Measurements from ENCODE around the gene LIX1L.

The LIX1L gene

GRCh38 chr1:145985129-145985501, 27.3 kb upstream of the LIX1L start:
- no peak for DNase-seq

DNA sequence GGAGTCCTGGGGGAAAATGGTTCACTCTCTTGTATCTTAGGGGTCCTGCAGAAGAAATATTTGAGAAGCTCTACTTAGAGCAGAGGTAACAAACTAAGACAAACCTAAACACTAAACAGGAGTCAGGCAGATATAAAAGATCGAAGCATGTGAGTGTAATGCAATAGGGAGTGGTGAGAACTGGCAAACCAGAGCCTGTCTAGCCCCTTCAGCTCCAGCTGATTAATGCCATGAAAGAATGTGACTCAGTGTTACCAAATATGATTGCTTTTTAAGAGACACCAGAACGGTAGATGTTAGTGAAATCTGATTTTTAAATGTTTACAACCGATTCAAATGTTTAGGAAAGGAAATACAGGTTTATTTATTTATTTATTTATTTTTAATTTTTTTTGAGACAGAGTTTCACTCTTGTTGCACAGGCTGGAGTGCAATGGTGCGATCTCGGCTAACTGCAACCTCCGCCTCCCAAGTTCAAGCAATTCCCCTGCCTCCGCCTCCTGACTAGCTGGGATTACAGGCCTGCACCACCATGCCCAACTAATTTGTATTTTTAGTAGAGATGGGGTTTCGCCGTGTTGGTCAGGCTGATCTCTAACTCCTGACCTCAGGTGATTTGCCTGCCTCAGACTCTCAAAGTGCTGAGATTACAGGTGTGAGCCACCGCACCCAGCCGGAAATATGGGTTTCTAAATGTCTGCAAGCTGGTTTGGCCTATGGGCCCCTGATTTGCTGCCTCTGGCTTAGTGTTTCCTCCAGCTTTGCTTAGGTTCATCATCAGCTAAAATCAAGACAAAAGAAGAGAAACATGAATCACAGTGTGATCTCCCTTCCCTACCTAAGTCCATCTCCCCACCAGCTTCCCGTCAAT, 26.4 kb upstream of the LIX1L start:
- DNase-seq = no peak

DNA sequence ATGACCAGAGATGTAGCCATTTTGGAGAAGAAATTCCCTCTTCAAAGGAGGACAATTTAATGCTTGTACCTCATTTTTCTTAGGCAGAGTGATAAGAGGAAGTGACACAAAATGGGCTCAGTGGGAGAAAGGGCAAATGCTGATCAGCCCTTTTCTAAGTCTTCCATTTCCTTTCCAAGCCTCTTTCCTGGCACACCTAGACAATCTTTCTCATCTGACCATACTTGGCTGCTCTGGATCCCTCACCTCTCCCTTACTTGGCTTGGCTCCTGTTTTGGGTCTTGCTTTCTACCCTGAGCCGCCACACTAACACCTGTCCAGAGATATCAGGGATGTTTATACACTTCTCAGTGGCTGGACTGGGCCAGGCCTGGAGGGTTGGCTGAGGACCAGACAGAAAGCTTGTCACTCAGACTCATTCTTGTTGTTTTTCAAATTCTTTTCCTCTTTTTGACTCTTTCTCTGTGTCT, 25.4 kb upstream of the LIX1L start:
- no peak for DNase-seq

DNA sequence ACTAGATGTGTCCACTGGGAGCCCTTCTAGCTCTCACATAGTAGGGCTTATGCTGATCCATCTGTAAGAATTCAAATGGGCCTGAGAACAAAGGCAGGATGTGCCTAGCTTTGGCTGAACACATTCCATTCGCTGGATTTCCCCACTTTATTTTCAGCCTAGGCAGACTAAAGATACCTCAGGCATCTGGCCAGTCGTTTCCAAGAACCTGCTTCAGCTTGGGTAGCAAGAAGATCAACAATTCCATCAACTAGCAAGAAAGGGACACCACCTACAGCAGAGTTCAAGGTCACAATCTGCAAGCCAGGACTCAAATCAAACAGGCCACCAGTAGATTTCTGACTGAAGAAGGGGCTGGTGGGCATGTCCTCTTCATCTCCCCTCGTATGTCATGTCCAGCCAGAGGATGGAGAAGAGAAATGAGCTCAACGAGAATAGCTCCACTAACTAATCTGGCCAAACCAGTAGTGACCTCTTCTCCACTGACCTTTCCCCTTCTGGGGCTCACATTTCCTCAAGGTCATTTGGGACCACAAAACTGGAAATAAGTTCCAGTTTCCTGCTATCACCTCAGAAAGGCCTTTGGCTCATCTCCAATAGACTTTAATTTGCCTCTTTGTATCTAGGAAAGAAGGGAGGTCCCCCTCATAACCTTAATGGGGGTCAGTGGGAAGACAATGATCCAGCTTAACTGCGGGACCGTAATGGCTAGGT, 24.4 kb upstream of the LIX1L start:
- DNase-seq = no peak

GRCh38 chr1:145980457-145980994, 22.7 kb upstream of the LIX1L start:
- no peak for DNase-seq

DNA sequence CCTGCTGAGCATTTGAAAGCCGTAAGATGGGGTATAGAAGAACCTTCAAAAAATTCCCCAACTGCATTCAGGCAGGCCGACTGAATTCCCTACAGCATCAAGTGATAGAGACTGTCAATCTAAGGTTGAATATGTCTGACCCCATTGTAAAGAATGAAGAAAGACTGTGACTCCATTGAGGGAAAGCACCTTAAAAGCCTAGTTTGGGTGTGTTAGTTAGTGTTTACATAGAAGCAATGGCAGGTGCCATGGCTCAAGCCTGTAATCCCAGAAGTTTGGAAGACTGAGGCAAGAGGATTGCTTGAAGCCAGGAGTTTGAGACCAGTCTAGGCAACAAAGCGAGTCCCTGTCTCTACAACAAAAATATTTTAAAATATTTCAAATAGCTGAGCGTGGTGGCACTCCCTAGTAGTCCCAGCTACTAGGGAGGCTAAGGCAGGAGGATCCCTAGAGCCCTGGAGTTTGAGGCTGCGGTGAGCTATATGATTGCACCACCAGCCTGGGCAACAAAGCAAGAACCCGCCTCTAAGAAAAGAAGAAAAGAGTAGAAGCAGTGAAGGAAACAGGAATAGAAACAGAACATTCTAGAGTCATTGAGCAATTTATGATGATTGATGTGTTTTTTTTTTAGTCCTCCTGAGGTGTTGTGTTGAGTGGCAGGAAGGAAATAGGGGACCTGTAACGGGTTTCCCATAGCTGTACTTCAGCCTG, 22.1 kb upstream of the LIX1L start:
- peak in 1 of 2 donors; percentile 61 for DNase-seq

DNA sequence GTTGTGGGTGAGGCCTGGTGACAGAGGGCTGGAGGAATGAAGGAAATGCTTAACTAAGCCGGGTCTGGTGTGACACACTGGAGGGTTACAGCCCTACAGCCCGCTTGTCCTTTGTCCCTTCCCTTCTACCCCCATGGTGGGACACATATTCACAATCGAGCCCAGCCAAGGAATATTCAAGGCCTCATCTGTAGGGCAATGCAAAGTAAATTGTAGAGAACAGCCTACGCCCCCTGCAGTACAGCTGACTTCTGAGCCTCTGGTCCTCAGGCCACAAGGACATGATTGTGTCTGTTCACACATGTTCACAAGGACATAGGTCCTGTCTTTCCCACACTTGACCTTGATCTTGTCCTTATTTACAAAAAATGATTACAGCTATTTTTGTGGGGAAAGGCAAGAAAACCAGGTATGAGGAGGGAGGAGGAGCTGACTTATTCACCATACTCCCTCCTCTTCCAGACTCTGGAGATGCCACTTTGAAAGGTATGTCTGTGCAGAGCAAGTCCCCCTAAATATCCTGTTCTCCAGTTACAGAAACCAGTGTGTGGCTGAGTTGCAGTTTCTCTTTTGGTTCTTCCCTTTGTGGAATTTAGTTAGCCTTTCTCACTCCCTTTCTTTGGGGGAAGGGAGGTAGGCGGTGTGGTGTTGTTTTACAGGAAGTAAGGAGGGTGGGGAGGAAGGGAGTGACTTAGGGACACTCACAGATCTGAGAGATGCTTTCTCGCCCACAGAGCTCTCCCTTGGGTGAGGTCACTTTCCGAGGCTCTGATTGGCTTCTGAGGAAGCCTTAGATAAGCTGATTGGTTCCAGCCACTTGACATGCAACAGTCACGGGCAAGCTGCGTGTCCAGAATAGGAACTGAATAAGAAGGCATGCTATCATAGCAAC, 21.3 kb upstream of the LIX1L start:
- DNase-seq = peak; percentile 56 to 95

GRCh38 chr1:145978471-145978853, 20.6 kb upstream of the LIX1L start:
- DNase-seq = no peak

DNA sequence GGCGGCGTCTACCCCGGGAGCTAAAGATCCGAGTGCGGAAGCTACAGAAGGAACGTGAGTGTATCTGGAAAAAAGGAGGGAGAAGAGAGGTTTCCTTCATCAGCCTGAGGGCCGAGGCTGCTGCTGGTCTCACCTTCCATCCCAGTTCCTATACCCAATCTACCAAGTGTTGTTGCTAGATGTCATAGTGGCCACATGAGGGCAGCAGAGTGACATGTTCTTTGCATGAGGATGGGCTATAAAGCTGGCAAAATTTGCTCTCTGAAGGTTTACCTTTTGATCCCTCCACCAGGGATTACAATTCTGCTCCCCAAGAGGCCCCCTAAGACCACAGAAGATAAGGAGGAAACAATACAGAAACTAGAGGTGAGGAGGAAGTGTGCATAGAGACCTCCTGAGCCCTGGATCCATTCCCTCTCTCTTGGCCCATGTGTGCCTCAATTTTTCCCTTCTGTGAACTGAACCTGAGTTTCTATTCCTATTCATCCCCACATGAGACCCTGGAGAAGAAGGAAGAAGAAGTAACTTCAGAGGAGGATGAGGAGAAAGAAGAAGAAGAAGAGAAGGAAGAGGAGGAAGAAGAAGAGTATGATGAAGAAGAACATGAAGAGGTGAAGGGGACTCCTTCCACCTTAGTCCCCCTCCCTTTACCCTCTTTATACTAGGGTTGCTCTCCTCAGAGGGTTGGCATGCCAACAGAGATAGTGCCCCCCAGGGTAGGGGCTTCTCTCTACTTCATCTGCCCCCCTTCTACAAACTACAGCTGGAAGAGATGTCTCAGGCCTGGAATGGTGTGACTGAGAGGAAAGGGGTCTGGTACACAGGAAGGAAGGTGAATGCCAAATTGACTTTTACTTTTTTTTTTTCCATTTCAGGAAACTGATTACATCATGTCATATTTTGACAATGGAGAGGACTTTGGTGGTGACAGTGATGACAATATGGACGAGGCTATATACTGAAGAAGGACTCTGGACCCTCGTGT, 20.0 kb upstream of the LIX1L start:
- peak; percentile 10 to 83 for DNase-seq

DNA sequence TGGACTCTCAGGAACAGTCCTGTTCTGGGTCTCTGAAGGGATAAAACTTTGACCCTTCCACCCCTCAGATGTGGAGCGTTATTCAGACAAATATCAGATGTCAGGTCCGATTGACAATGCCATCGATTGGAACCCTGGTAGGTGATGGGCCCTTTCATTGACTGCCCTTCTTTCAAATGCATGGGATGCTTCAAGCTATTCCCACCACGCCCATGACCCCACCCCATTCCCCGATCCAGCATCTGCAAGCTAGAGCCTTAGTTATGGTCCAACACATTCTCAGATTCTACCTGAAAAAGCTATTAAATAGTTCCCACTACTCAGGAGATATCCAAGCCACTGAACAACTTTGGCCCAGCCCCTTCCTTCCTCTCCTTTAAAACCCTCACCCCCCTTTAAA, 19.2 kb upstream of the LIX1L start:
- no peak for DNase-seq

- no peak for DNase-seq
Measured at GRCh38 chr1:145975216-145975615, 17.4 kb upstream of the LIX1L start.

DNA sequence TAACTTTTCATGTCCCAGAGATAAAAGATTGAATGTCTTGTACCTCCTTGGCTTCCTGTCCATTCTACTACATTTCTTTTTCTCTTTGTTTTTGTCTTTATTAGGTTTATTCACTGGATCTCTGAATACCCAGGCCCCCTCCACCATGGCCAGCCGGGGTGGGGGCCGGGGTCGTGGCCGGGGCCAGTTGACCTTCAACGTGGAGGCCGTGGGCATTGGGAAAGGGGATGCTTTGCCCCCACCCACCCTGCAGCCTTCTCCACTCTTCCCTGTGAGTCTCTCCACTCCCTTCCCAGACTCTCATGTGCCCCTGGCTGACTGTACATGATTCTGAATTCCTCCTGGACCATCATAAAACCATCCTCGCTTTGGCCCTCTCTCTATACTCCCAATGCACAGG, 16.9 kb upstream of the LIX1L start:
- DNase-seq = no peak

- no peak for DNase-seq
Measured at GRCh38 chr1:145972580-145972979, 14.8 kb upstream of the LIX1L start.

DNA sequence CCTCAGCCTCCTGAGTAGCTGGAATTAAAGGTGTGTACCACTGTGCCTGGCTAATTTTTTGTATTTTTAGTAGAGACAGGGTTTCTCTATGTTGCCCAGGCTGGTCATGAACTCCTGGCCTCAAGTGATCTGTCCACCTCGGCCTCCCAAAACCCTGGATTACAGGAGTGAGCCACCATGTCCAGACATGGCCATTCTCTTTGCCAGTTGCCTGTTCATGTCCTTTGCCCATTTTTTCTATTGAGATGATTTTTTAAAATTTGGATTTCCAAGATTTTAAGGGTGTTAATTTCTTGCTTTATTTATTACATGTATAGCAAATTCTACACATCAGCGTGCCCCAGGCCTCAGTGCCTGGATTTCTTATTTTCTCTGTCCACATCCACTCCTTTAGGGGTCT, 9.5 kb upstream of the LIX1L start:
- DNase-seq = no peak

DNA sequence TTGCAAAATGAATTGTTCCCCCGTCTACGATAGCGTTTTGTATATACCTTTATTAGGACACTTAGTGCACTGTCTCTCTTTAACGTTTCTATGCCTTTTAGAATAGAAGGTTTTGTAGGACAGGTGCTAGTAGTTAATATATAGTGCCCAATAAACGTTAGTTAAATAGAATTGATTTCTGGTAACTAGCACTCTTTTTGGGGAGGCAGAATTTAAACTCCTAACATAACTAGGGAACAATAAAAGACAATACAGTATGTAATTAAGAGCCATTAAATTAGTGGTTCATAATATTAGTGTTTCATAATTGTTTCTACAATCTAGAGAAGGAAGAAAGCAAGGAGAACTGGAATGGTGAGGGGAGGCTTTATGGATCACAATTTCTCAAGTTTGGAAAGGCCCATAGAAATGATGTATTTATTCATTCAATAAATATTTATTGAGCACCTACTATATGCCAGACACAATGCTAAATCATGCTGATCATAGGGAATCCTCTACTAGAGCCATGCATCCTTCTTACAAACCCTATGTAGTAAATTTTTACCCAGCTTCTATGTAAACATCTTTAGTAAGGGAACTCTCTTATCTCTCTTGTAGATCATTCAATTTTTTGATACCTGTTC, 7.4 kb upstream of the LIX1L start:
- DNase-seq = no peak

DNA sequence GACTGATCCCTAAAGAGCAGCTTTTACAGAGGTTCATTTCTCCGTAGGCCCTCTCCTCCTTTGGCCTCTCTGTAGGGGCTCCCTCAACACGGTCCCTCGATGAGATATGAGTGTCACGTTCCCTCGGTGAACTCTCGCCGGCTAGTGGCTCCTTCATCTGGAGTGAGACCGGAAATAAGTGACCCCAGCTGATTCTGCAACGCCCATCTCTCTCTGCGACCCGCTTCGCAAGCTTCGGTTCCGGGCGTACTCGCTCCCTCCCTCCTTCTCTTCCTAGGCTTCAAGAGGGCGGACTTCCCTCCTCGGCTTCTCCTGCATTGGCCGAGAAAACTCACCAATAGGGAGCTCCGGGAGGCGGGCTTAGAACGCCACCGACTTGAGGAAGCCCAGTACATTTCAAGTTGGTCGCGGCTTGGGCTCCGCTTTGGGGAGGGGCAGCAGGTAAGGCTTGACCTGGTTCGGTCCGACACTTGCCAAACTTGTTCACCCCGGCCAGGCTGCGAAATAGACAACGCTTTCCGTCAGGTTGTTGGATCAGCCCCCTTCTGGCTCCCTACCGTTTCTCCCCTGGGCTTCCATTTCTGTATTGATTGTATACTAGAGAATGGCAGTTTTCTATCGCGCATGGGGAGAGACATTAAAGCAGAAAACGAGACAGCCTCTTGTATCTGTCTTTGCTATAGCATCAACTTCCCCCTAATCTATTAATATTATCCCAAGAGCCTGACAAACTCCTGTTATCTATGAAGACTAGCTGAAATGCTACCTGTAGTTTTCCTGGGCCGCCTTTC, 6.7 kb upstream of the LIX1L start, which contains the start of the genes ANKRD34A and POLR3GL:
TSS of gene ANKRD34A (minus strand) at position 248 of the 791 bp plus-strand sequence. CDS start 2,816 bp downstream, outside the sequence.
TSS of gene POLR3GL (plus strand) at position 363 of the 791 bp plus-strand sequence. CDS start 10,176 bp downstream, outside the sequence.
- DNase-seq = peak; percentile 53 to 87

- no peak for DNase-seq
Measured at GRCh38 chr1:145963265-145964019, 5.6 kb upstream of the LIX1L start.
